ENCODE results near the gene CLIC6.
"Not testable (repeated sequence)": the region's sequence is repeated elsewhere in the genome, so short reads cannot be mapped to it uniquely, and the experiment has no call there.

CLIC6 gene

GRCh38 chr21:34653522-34653921 is 15.3 kb upstream of the CLIC6 start:
- no peak for DNase-seq (ENCODE audit: low read depth in 2 of 2)

- no peak for DNase-seq (ENCODE audit: low read depth in 2 of 2)
Measured at GRCh38 chr21:34661848-34662247, 6.9 kb upstream of the CLIC6 start.

- no peak for DNase-seq (ENCODE audit: low read depth in 2 of 2)
Measured at GRCh38 chr21:34667761-34668160, 1.0 kb upstream of the CLIC6 start.

- DNase-seq (ENCODE audit: low read depth in 2 of 2), result no peak
Measured at GRCh38 chr21:34669149-34669879, 520 bp downstream of the CLIC6 start.

GRCh38 chr21:34669880-34670219 is 1.1 kb downstream of the CLIC6 start:
- not testable (repeated sequence) for DNase-seq (ENCODE audit: low read depth in 2 of 2)

- DNase-seq (ENCODE audit: low read depth in 2 of 2), result no peak
Measured at GRCh38 chr21:34670220-34670961, 1.6 kb downstream of the CLIC6 start.

- DNase-seq (ENCODE audit: low read depth in 2 of 2), result no peak
Measured at GRCh38 chr21:34670962-34671348, 2.2 kb downstream of the CLIC6 start.

GRCh38 chr21:34671462-34671861 is 2.7 kb downstream of the CLIC6 start:
- no peak for DNase-seq (ENCODE audit: low read depth in 2 of 2)

GRCh38 chr21:34671891-34672290 is 3.1 kb downstream of the CLIC6 start:
- no peak for DNase-seq (ENCODE audit: low read depth in 2 of 2)

GRCh38 chr21:34673006-34673405 is 4.2 kb downstream of the CLIC6 start:
- DNase-seq (ENCODE audit: low read depth in 2 of 2), result no peak

- DNase-seq (ENCODE audit: low read depth in 2 of 2), result no peak
Measured at GRCh38 chr21:34674468-34674867, 5.7 kb downstream of the CLIC6 start.

GRCh38 chr21:34675871-34676270 is 7.1 kb downstream of the CLIC6 start:
- no peak for DNase-seq (ENCODE audit: low read depth in 2 of 2)

- no peak for DNase-seq (ENCODE audit: low read depth in 2 of 2)
Measured at GRCh38 chr21:34679051-34679450, 10.3 kb downstream of the CLIC6 start.

GRCh38 chr21:34684174-34684876 is 15.5 kb downstream of the CLIC6 start:
- no peak for DNase-seq (ENCODE audit: low read depth in 2 of 2)

GRCh38 chr21:34687065-34687464 is 18.3 kb downstream of the CLIC6 start:
- DNase-seq (ENCODE audit: low read depth in 2 of 2), result no peak

- no peak for DNase-seq (ENCODE audit: low read depth in 2 of 2)
Measured at GRCh38 chr21:34687745-34688144, 19.0 kb downstream of the CLIC6 start.

- no peak for DNase-seq (ENCODE audit: low read depth in 2 of 2)
Measured at GRCh38 chr21:34688145-34688544, 19.4 kb downstream of the CLIC6 start.

GRCh38 chr21:34688715-34689114 is 19.9 kb downstream of the CLIC6 start:
- DNase-seq (ENCODE audit: low read depth in 2 of 2), result no peak

- no peak for DNase-seq (ENCODE audit: low read depth in 2 of 2)
Measured at GRCh38 chr21:34690041-34690792, 21.4 kb downstream of the CLIC6 start.

- DNase-seq (ENCODE audit: low read depth in 2 of 2), result no peak
Measured at GRCh38 chr21:34690793-34691175, 22.0 kb downstream of the CLIC6 start.

GRCh38 chr21:34691390-34692032 is 22.7 kb downstream of the CLIC6 start:
- DNase-seq (ENCODE audit: low read depth in 2 of 2), result no peak

Data from fibroblast of skin of left biceps (primary cell).